HL-60 (cell line): ENCODE data around the gene TMEM176B.

Source experiments
- DNase-seq, 2 experiments: peaks; one replicate each; pipeline ENCODE4 v3.0.0-alpha.2; 2010 to 2020; ENCODE audit warnings: low read depth in 1 of 2, low spot score in 1 of 2
- H3K27ac ChIP-seq: fragments of 250-450 bp; sonication (Bioruptor Pico); replicated peaks from 2 replicates; pipeline ENCODE4 v1.5.1; 2020; ENCODE audit warnings: mild to moderate bottlenecking, moderate library complexity
- H3K27me3 ChIP-seq: fragments of 250-450 bp; sonication (Bioruptor Pico); 2 replicates; pipeline ENCODE4 v1.5.1; 2021; ENCODE audit warnings: mild to moderate bottlenecking, moderate library complexity; ENCODE audit not compliant: insufficient read depth, poor library complexity, severe bottlenecking
- H3K4me3 ChIP-seq: replicated peaks from 2 replicates; pipeline ENCODE4 v1.5.1; 2011; ENCODE audit warnings: mild to moderate bottlenecking, control low read depth, low read length; ENCODE audit not compliant: insufficient read depth
- GABPA ChIP-seq: IDR thresholded peaks from 2 replicates; pipeline ENCODE4 v1.6.1; 2012; ENCODE audit warnings: low read depth
- POLR2AphosphoS5 ChIP-seq: IDR thresholded peaks from 2 replicates; pipeline ENCODE4 v1.6.1; 2012; ENCODE audit warnings: low read depth
- SPI1 ChIP-seq: IDR thresholded peaks from 2 replicates; pipeline ENCODE4 v1.6.1; 2012; ENCODE audit warnings: low read depth, mild to moderate bottlenecking, borderline replicate concordance
- TF ChIP-seq, protein P1 (sequence below): IDR thresholded peaks from 2 replicates; pipeline ENCODE4 v1.6.1; 2012; ENCODE audit warnings: low read depth; ENCODE audit not compliant: insufficient replicate concordance
- TF ChIP-seq, protein P2 (sequence below): IDR thresholded peaks from one replicate; pipeline ENCODE4 v1.5.1; 2011; ENCODE audit warnings: low read length, control low read depth, inconsistent platforms; ENCODE audit not compliant: insufficient read depth

TMEM176B gene

GRCh38 chr7:150826061-150826849 is 26.1 kb upstream of the TMEM176B start:
- Histone ChIP-seq H3K27ac (no peak overlapping the region), H3K4me3 (no peak overlapping the region), H3K27me3 (no peaks in the 10 kb centered on the region)
- DNase-seq: no peak
- TF ChIP-seq POLR2AphosphoS5 (no peak), SPI1 (no peak), GABPA (no peak)
- TF ChIP-seq, protein P1, sequence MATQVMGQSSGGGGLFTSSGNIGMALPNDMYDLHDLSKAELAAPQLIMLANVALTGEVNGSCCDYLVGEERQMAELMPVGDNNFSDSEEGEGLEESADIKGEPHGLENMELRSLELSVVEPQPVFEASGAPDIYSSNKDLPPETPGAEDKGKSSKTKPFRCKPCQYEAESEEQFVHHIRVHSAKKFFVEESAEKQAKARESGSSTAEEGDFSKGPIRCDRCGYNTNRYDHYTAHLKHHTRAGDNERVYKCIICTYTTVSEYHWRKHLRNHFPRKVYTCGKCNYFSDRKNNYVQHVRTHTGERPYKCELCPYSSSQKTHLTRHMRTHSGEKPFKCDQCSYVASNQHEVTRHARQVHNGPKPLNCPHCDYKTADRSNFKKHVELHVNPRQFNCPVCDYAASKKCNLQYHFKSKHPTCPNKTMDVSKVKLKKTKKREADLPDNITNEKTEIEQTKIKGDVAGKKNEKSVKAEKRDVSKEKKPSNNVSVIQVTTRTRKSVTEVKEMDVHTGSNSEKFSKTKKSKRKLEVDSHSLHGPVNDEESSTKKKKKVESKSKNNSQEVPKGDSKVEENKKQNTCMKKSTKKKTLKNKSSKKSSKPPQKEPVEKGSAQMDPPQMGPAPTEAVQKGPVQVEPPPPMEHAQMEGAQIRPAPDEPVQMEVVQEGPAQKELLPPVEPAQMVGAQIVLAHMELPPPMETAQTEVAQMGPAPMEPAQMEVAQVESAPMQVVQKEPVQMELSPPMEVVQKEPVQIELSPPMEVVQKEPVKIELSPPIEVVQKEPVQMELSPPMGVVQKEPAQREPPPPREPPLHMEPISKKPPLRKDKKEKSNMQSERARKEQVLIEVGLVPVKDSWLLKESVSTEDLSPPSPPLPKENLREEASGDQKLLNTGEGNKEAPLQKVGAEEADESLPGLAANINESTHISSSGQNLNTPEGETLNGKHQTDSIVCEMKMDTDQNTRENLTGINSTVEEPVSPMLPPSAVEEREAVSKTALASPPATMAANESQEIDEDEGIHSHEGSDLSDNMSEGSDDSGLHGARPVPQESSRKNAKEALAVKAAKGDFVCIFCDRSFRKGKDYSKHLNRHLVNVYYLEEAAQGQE: no peak
- TF ChIP-seq, protein P2, sequence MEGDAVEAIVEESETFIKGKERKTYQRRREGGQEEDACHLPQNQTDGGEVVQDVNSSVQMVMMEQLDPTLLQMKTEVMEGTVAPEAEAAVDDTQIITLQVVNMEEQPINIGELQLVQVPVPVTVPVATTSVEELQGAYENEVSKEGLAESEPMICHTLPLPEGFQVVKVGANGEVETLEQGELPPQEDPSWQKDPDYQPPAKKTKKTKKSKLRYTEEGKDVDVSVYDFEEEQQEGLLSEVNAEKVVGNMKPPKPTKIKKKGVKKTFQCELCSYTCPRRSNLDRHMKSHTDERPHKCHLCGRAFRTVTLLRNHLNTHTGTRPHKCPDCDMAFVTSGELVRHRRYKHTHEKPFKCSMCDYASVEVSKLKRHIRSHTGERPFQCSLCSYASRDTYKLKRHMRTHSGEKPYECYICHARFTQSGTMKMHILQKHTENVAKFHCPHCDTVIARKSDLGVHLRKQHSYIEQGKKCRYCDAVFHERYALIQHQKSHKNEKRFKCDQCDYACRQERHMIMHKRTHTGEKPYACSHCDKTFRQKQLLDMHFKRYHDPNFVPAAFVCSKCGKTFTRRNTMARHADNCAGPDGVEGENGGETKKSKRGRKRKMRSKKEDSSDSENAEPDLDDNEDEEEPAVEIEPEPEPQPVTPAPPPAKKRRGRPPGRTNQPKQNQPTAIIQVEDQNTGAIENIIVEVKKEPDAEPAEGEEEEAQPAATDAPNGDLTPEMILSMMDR: no peak

GRCh38 chr7:150824379-150825177 is 24.4 kb upstream of the TMEM176B start:
- no peak for DNase-seq
- Histone ChIP-seq H3K27ac (no peak overlapping the region), H3K27me3 (no peaks in the 10 kb centered on the region), H3K4me3 (no peak overlapping the region)
- TF ChIP-seq, protein P1: no peak
- TF ChIP-seq GABPA (no peak), POLR2AphosphoS5 (no peak), SPI1 (no peak)
- TF ChIP-seq, protein P2: no peak

DNA sequence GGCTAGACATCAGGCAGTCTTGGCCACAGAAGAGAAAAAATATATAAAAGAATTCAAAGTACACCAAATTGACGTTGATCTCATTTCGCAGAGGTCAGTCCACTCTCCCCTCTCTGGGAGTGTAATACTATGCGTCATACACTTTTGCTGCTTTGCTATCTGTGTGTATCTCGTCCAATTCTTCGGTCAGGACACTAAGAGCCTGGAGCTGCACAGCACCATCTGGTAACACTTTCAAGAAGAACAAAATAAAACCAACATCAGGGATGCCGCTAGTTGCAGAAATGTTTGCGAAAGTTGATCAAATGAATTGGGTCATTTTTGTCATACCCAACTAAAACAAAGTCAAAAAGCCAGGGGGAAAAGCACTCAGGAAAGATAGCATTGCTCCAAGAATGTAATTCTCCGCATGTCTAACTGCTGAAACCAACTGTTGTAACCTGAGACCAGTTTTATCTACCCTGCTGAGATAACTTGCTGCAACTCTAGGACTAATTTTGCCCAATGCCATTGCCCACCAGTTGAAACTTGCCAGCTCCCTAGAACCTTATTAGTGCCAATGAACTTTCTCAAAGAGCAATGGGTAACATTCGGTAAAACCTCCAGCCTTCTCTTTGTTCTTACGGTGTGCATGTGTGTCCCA is 23.4 kb upstream of the TMEM176B start:
- Histone ChIP-seq H3K27me3 (no peaks in the 10 kb centered on the region), H3K4me3 (no peak overlapping the region), H3K27ac (no peak overlapping the region)
- TF ChIP-seq SPI1: no peak
- TF ChIP-seq POLR2AphosphoS5: no peak
- TF ChIP-seq, protein P2: no peak
- TF ChIP-seq, protein P1: no peak
- no peak for TF ChIP-seq GABPA
- no peak for DNase-seq
